HG03045 (cell line): ENCODE data around the gene ZNF618.

Source experiments
- ATAC-seq: cut with Tn5 transposase; IDR thresholded peaks from one replicate; pipeline ENCODE4 v1.9.1; 2021; ENCODE audit warnings: mild to moderate bottlenecking, moderate library complexity; ENCODE audit not compliant: unreplicated experiment

Gene ZNF618, protein sequence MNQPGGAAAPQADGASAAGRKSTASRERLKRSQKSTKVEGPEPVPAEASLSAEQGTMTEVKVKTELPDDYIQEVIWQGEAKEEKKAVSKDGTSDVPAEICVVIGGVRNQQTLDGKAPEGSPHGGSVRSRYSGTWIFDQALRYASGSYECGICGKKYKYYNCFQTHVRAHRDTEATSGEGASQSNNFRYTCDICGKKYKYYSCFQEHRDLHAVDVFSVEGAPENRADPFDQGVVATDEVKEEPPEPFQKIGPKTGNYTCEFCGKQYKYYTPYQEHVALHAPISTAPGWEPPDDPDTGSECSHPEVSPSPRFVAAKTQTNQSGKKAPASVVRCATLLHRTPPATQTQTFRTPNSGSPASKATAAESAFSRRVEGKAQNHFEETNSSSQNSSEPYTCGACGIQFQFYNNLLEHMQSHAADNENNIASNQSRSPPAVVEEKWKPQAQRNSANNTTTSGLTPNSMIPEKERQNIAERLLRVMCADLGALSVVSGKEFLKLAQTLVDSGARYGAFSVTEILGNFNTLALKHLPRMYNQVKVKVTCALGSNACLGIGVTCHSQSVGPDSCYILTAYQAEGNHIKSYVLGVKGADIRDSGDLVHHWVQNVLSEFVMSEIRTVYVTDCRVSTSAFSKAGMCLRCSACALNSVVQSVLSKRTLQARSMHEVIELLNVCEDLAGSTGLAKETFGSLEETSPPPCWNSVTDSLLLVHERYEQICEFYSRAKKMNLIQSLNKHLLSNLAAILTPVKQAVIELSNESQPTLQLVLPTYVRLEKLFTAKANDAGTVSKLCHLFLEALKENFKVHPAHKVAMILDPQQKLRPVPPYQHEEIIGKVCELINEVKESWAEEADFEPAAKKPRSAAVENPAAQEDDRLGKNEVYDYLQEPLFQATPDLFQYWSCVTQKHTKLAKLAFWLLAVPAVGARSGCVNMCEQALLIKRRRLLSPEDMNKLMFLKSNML

DNA sequence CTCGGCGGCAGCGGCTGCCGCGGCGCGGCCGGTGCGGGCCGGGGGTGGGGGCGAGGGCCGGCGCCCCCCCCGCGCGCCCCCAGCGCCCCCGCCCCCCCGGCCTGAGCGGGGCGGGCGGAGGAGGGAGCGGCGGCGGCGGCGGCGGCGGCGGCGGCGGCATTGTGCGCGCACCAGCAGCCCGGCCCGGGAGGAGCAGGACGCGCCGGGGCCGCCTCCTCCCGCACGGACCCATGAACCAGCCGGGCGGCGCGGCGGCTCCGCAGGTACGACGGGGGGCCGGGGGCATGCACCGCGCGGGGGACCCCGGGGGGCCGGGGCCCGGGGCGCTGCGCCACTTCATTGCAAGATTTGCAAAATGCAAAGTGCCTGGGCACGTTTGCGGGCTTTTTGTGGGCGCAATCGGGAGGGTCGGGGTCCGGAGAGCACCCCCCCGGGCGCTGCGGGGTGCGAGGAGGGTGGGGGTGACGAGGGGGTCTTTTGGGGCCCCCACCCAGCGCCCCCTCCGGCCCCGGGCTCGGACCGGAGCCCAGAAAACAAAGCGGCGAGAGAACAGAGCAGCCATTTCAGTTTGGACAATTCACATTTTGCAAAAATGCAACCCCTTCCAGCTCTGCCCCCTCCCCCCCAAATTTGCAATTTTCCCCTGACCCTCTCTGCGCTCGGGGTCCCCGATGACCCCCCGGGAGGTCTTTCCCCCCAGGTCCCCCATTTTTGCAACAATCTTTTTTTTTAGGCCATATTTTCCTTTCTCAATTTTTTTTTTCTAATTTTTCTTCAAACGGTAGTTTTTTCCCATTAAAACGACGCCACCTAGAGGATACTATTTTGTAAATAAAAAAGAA, at the start of gene ZNF618:
TSS of gene ZNF618 (plus strand) at position 159 of the 842 bp plus-strand sequence. CDS start at position 231, 72 bp downstream.
- peak; percentile 55 for ATAC-seq

DNA sequence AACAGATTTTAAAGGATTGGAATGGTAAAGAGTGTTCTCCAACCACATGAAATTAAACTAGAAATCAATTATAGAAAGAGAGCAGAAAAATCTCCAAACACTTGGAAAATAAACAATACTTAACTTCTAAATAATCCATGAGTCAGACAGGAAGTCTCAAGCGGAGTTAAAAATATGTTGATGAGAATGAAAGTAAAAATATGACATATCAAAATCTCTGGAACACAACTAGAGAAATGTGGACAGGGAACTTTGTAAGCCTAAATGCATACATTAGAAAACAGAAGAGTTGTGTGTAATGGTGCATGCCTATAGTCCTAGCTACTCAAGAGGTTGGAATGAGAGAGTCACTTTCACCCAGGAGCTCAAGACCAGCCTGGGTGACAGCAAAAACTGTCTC, 47.9 kb upstream of the ZNF618 start:
- no peak for ATAC-seq

GRCh38 chr9:113837334-113837733, 38.8 kb upstream of the ZNF618 start:
- no peak for ATAC-seq

DNA sequence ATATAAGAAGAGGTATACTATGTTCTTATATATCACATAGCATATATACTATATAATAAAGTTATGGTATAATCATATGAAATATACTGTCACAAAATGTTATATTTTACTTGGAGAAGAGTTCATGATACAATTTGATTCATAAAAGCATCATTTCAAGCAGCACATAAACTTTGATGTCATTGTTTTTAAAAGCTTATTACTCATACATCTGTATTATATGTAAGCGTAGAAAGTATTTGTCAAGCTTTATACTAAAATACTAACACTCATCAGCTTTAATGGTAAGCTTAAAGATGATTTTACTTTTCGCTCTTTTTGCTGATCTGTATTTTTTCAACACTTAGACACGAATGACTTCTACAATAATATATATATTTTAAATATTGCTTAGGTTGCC, 34.0 kb upstream of the ZNF618 start:
- ATAC-seq: no peak

DNA sequence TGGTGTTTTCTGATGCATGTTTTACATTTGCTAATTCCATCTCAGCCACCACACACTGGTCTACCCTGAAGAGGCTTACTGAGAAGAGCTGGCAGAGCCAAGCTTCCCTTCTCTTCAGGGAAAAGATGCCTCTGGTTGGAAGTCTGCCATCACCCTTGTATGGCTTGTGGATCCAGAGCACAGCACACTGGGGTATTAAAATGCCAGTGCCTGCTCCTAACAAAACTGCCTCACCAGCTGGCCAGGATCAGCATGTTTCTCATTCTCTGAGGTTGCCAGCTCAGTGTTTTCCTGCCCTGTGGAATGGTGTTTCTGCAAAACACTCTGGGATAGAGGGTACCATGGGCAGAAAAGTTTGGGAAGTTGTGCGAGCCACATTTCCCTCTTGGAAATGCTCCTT, 31.6 kb upstream of the ZNF618 start:
- no peak for ATAC-seq

GRCh38 chr9:113851359-113851758, 24.8 kb upstream of the ZNF618 start:
- no peak for ATAC-seq

DNA sequence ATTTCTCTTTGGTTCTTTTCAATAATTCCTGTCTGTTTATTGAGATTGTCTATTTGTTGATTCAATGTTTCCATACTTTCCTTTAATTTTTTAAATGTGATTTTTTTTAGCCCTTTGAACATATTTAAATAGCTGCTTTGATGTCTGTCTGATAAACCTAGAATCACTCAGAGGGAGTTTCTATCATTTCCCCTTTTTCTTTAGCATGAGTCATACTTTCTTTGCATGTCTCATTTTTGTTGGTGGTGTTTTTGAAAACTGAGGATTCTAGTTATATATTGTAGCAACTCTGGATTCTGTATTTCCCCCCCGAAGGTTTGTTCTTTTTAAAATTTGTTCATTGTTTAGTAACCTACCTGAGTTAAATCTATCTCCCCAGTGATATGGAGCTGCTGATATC, 24.2 kb upstream of the ZNF618 start:
- ATAC-seq: no peak

DNA sequence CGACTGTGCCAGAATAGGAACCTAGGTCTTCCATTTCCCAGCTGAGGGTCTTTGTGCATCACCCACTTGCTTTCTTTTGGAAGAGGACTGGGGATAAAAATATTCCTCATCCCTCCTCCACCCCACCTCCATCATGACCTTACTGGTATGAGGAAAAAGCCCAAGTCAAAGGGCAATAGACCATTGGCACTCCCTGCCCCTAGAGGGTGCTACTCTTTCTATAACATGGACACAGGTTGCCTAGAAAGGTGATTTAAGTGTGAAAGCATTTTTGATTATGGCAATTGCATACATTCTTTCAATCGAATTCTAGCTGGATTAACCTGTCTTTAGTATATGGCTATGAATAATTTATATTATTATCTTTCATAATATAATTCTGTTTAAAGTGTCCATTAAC, 22.8 kb upstream of the ZNF618 start:
- no peak for ATAC-seq

- ATAC-seq: no peak
These were observed 21.8 kb upstream of the ZNF618 start for GRCh38 chr9:113854310-113854709.

- ATAC-seq: no peak
These were observed 18.2 kb upstream of the ZNF618 start for GRCh38 chr9:113857875-113858274.

- ATAC-seq: no peak
These were observed 17.8 kb upstream of the ZNF618 start for GRCh38 chr9:113858282-113858681.

GRCh38 chr9:113863345-113863744, 12.8 kb upstream of the ZNF618 start:
- ATAC-seq: no peak

- no peak for ATAC-seq
These were observed 7.6 kb upstream of the ZNF618 start for GRCh38 chr9:113868501-113868900.

DNA sequence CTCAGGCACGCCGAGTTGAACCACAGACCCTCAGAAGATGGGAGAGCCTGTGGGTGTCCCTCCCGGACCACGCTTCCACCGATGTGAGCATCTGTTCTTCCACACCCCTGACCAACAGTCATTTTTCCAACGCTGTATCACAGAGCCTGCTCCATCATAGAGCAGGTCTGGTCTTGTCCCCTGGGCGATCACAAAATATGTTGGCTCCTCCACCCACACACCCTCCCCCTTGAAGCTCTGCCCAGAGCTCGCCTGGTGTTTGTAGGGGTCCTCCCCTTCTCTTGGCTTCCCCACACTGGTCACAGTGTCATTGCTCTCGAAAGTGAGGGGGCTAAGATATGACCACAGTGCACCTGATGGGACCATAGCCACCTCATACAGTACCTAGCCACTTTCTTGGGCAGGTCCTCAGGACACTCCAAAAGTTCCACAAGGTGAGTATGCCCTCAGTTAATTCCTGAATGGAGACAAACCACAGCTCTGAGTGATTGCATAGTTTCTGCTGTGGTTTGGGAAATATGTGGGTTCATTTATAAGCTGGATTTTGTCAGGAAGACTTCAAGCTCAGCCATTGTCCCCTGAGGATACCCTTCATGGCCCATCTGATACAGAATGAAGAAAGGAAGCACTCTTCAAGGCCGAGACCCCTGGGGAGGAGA, 3.5 kb upstream of the ZNF618 start:
- no peak for ATAC-seq

GRCh38 chr9:113873446-113873845, 2.7 kb upstream of the ZNF618 start:
- ATAC-seq: no peak

GRCh38 chr9:113873926-113874325, 2.2 kb upstream of the ZNF618 start:
- ATAC-seq: no peak

- no peak for ATAC-seq
These were observed 504 bp upstream of the ZNF618 start for GRCh38 chr9:113875459-113876150.

- no peak for ATAC-seq
These were observed 872 bp downstream of the ZNF618 start for GRCh38 chr9:113876993-113877368.

DNA sequence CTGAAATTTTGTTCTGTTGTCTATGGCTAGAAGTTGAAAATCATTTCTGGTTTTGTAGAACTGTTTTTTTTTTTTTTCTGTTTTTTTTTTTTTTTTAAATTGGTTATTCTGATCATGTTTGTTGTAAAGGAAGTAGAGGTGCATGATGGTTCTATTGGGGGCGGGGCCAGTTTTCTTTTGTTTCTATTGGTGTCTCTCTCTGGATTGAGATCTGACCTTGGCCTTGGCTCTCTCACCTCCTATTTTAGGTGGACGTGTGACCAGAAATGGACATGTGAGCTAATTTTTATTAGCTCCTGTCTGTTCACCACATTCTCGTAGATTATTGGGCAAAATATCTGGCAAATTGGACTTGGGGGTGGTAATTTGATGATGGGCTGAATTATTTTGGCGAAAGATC, 3.2 kb downstream of the ZNF618 start:
- no peak for ATAC-seq

DNA sequence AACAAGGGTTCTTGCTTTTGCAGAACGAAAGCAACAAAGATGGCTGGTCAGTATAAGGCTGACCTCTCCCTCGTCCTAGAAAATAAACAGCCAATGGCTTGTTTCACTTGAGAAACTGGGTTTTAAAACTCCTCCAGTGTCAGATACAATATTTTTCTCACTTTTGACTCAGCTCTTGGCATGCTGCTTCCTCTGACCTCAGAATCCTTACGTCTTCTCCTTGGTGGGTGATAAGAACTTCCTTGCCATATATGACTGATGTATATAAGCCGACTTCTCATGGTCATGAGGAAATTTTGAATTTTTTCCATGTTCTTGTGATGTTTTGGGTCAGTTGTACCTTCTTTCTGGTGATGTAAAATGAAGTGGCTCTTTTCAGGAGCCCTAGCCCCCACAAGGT, 3.8 kb downstream of the ZNF618 start:
- no peak for ATAC-seq
